AG10803 (cell line): ENCODE measurements around the gene SULF2.
A peak's percentile ranks its signal among the peaks of the same experiment; 100 is the strongest.

Experiments used
- DNase-seq: peaks from one replicate; pipeline ENCODE4 v3.0.0; 2010; ENCODE audit warnings: low read depth
- H3K4me3 ChIP-seq: 2 replicates; pipeline ENCODE4 v1.5.1; 2011; ENCODE audit warnings: mild to moderate bottlenecking, low read length, control low read depth
- TF ChIP-seq, protein P1 (sequence below): conservative IDR thresholded peaks from 2 replicates; pipeline ENCODE4 v1.5.1; 2011; ENCODE audit warnings: mild to moderate bottlenecking, low read length, control low read depth, inconsistent platforms

SULF2 gene

GRCh38 chr20:47688385-47689381 lies 96.6 kb downstream of the SULF2 start:
- TF ChIP-seq, protein P1, sequence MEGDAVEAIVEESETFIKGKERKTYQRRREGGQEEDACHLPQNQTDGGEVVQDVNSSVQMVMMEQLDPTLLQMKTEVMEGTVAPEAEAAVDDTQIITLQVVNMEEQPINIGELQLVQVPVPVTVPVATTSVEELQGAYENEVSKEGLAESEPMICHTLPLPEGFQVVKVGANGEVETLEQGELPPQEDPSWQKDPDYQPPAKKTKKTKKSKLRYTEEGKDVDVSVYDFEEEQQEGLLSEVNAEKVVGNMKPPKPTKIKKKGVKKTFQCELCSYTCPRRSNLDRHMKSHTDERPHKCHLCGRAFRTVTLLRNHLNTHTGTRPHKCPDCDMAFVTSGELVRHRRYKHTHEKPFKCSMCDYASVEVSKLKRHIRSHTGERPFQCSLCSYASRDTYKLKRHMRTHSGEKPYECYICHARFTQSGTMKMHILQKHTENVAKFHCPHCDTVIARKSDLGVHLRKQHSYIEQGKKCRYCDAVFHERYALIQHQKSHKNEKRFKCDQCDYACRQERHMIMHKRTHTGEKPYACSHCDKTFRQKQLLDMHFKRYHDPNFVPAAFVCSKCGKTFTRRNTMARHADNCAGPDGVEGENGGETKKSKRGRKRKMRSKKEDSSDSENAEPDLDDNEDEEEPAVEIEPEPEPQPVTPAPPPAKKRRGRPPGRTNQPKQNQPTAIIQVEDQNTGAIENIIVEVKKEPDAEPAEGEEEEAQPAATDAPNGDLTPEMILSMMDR, result no peak
- DNase-seq, result no peak
- no peak overlapping the region for H3K4me3 ChIP-seq

- TF ChIP-seq, protein P1, result no peak
- no peak overlapping the region for H3K4me3 ChIP-seq
- DNase-seq, result no peak
Measured at GRCh38 chr20:47687095-47687987, 97.9 kb downstream of the SULF2 start.

- TF ChIP-seq, protein P1, result no peak
- peak; percentile 5 for DNase-seq
- H3K4me3 ChIP-seq, result no peak overlapping the region
Measured at GRCh38 chr20:47686545-47686944, 98.7 kb downstream of the SULF2 start.

GRCh38 chr20:47684306-47685080 lies 100.8 kb downstream of the SULF2 start:
- TF ChIP-seq, protein P1, result no peak
- no peak overlapping the region for H3K4me3 ChIP-seq
- DNase-seq, result no peak

GRCh38 chr20:47682916-47683315 lies 102.4 kb downstream of the SULF2 start:
- TF ChIP-seq, protein P1, result no peak
- H3K4me3 ChIP-seq, result no peak overlapping the region
- DNase-seq, result no peak

- no peak overlapping the region for H3K4me3 ChIP-seq
- TF ChIP-seq, protein P1, result no peak
- DNase-seq, result peak; percentile 65
Measured at GRCh38 chr20:47682028-47682783, 103.1 kb downstream of the SULF2 start.
